H1 (cell line): ENCODE data around the gene ING1. TPM values are rescaled to one million over a fixed set of nuclear protein-coding genes. Genes with fewer than 3 reads are reported as not detected.

Source experiments
- CTCF ChIA-PET: fragments of 300-600 bp; sonication (Branson Sonifier 250); formaldehyde crosslinking; loops from one replicate; lab custom pipeline; 2021; ENCODE audit not compliant: partially characterized antibody; lab: Charles Lee
- POLR2A ChIA-PET: fragments of 300-600 bp; sonication (Branson Sonifier 250); formaldehyde crosslinking; loops from one replicate; lab custom pipeline; 2021; ENCODE audit warnings: inconsistent platforms; ENCODE audit not compliant: partially characterized antibody; lab: Charles Lee
- DNase-seq, 2 experiments: peaks; one replicate each; pipeline versions ENCODE4 v3.0.0 to v3.0.0-alpha.2; 2010 to 2022; ENCODE audit warnings: low spot score in 2 of 2, low read depth in 1 of 2, mixed read lengths in 1 of 2
- FAIRE-seq: peaks from 2 replicates; lab custom pipeline; 2011; peaks lifted over from hg19 to GRCh38; lab: Jason Lieb, UNC
- H2AFZ ChIP-seq: 2 replicates; pipeline ENCODE4 v1.8.1; 2012; ENCODE audit warnings: low read length, inconsistent platforms
- H2AK5ac ChIP-seq: 2 replicates; pipeline ENCODE4 v1.6.1; 2013; ENCODE audit warnings: low read depth, low read length
- H2BK120ac ChIP-seq: replicated peaks from 2 replicates; pipeline ENCODE3; 2013; ENCODE audit warnings: low read depth, low read length, inconsistent platforms
- H2BK12ac ChIP-seq: 2 replicates; pipeline ENCODE4 v1.6.1; 2013; ENCODE audit warnings: low read depth, low read length
- H2BK15ac ChIP-seq: 2 replicates; pipeline ENCODE4 v1.6.1; 2013; ENCODE audit warnings: low read length
- H2BK20ac ChIP-seq: 2 replicates; pipeline ENCODE4 v1.6.1; 2013; ENCODE audit warnings: low read length
- H2BK5ac ChIP-seq: 2 replicates; pipeline ENCODE4 v1.6.1; 2013; ENCODE audit warnings: low read depth, low read length
- H3K14ac ChIP-seq: 2 replicates; pipeline ENCODE4 v1.6.1; 2013; ENCODE audit warnings: inconsistent platforms; ENCODE audit not compliant: insufficient read length
- H3K18ac ChIP-seq: 2 replicates; pipeline ENCODE4 v1.6.1; 2013; ENCODE audit warnings: low read length; ENCODE audit errors: extremely low read depth
- H3K23ac ChIP-seq: 2 replicates; pipeline ENCODE4 v1.6.1; 2013; ENCODE audit warnings: inconsistent platforms; ENCODE audit not compliant: insufficient read length
- H3K23me2 ChIP-seq: 2 replicates; pipeline ENCODE4 v1.6.1; 2013; ENCODE audit warnings: low read depth, low read length
- H3K27ac ChIP-seq: 2 replicates; pipeline ENCODE4 v1.6.1; 2011; ENCODE audit warnings: low read depth, low read length, inconsistent platforms
- H3K27me3 ChIP-seq, 4 experiments: replicated peaks in 1 of 4; 1 replicate in 1 of 4; 2 replicates in 3 of 4; pipeline versions ENCODE4 v1.6.1 to v1.8.1; 2011 to 2013; ENCODE audit warnings: low read length in 3 of 4, mild to moderate bottlenecking in 3 of 4, inconsistent platforms in 2 of 4, mixed read lengths in 2 of 4, moderate library complexity in 1 of 4; ENCODE audit not compliant: control insufficient read depth in 3 of 4, insufficient read depth in 3 of 4; ENCODE audit errors: extremely low read depth in 1 of 4
- H3K36me3 ChIP-seq, 4 experiments: 2 replicates each; pipeline versions ENCODE4 v1.6.1 to v1.8.1; 2011 to 2013; ENCODE audit warnings: mild to moderate bottlenecking in 4 of 4, low read length in 3 of 4, moderate library complexity in 2 of 4, control low read depth in 1 of 4, inconsistent platforms in 1 of 4; ENCODE audit not compliant: insufficient read depth in 4 of 4, control insufficient read depth in 2 of 4
- H3K4ac ChIP-seq: replicated peaks from 2 replicates; pipeline ENCODE3; 2013; ENCODE audit warnings: low read length, low read depth, mixed read lengths, inconsistent platforms; ENCODE audit not compliant: insufficient read length
- H3K4me1 ChIP-seq, 4 experiments: replicated peaks in 1 of 4; 1 replicate in 1 of 4; 2 replicates in 3 of 4; pipeline versions ENCODE4 v1.6.1 to v1.8.1; 2011 to 2013; ENCODE audit warnings: low read length in 3 of 4, inconsistent platforms in 2 of 4, mixed read lengths in 1 of 4; ENCODE audit not compliant: insufficient read depth in 4 of 4, control insufficient read depth in 3 of 4
- H3K4me2 ChIP-seq, 2 experiments: 2 replicates each; pipeline versions ENCODE4 v1.6.1 to v1.8.1; 2011 to 2013; ENCODE audit warnings: low read depth in 2 of 2, low read length in 2 of 2, control low read depth in 1 of 2, inconsistent platforms in 1 of 2, mild to moderate bottlenecking in 1 of 2; ENCODE audit not compliant: insufficient read depth in 1 of 2
- H3K4me3 ChIP-seq, 4 experiments: fragments of 200-600, 300-600 bp in 1 of 4; sonication (generic), shearing (Covaris generic), sonication (Bioruptor Twin) in 1 of 4; 2 replicates each; pipeline versions ENCODE4 v1.5.1 to v1.8.1; 2011 to 2016; ENCODE audit warnings: low read length in 4 of 4, low read depth in 3 of 4, control low read depth in 2 of 4, inconsistent platforms in 2 of 4, mild to moderate bottlenecking in 2 of 4, mixed read lengths in 1 of 4, moderate library complexity in 1 of 4; ENCODE audit not compliant: insufficient read depth in 2 of 4; ENCODE audit errors: extremely low read depth in 1 of 4
- H3K56ac ChIP-seq: replicated peaks from 2 replicates; pipeline ENCODE3; 2013; ENCODE audit warnings: low read depth, mild to moderate bottlenecking, mixed read lengths, low read length, inconsistent platforms; ENCODE audit not compliant: insufficient read length
- H3K79me1 ChIP-seq: 2 replicates; pipeline ENCODE4 v1.6.1; 2013; ENCODE audit warnings: low read depth, low read length, control low read depth
- H3K79me2 ChIP-seq, 2 experiments: 2 replicates each; pipeline versions ENCODE4 v1.6.1 to v1.8.1; 2012 to 2013; ENCODE audit warnings: low read length in 2 of 2, mild to moderate bottlenecking in 2 of 2, inconsistent platforms in 1 of 2; ENCODE audit not compliant: insufficient read depth in 2 of 2, control insufficient read depth in 1 of 2
- H3K9ac ChIP-seq, 4 experiments: replicated peaks in 1 of 4; 1 replicate in 1 of 4; 2 replicates in 3 of 4; pipeline versions ENCODE4 v1.6.1 to v1.8.1; 2011 to 2013; ENCODE audit warnings: low read depth in 3 of 4, low read length in 3 of 4, control low read depth in 2 of 4, mild to moderate bottlenecking in 2 of 4, moderate library complexity in 2 of 4, inconsistent platforms in 1 of 4; ENCODE audit errors: extremely low read depth in 1 of 4
- H3K9me3 ChIP-seq, 2 experiments: 2 replicates each; pipeline versions ENCODE4 v1.6.1 to v1.8.1; 2012 to 2013; ENCODE audit warnings: mild to moderate bottlenecking in 2 of 2, moderate library complexity in 2 of 2, control low read depth in 1 of 2, inconsistent platforms in 1 of 2, low read depth in 1 of 2, low read length in 1 of 2, mixed read lengths in 1 of 2; ENCODE audit not compliant: insufficient read depth in 2 of 2
- H4K20me1 ChIP-seq, 2 experiments: replicated peaks in 1 of 2; 2 replicates each; pipeline versions ENCODE3 to v1.8.1; 2011 to 2013; ENCODE audit warnings: inconsistent platforms in 2 of 2, low read length in 2 of 2, mild to moderate bottlenecking in 1 of 2; ENCODE audit not compliant: insufficient read depth in 2 of 2, control insufficient read depth in 1 of 2
- H4K5ac ChIP-seq: 2 replicates; pipeline ENCODE4 v1.6.1; 2013; ENCODE audit warnings: low read length, low read depth, mixed read lengths, inconsistent platforms; ENCODE audit not compliant: insufficient read length
- H4K8ac ChIP-seq: 2 replicates; pipeline ENCODE4 v1.8.0; 2013; ENCODE audit warnings: mild to moderate bottlenecking, moderate library complexity, low read length, inconsistent platforms; ENCODE audit not compliant: insufficient read depth; ENCODE audit errors: extremely low read depth
- H4K91ac ChIP-seq: replicated peaks from 2 replicates; pipeline ENCODE3; 2013; ENCODE audit warnings: low read length, mixed read lengths, inconsistent platforms; ENCODE audit not compliant: insufficient read length
- ASH2L ChIP-seq: fragments of 200-600, 300-600 bp; sonication (generic); IDR thresholded peaks from one replicate; pipeline ENCODE4 v1.7.1; 2017; ENCODE audit warnings: low read length
- CBX5 ChIP-seq: fragments of 300-800, 300-1000 bp; sonication (generic); IDR thresholded peaks from 2 replicates; pipeline ENCODE4 v1.7.1; 2016; ENCODE audit warnings: antibody characterized with exemption, low read length, low read depth
- CHD1 ChIP-seq: IDR thresholded peaks from 2 replicates; pipeline ENCODE4 v1.6.1; 2012; ENCODE audit warnings: low read depth, low read length, improper control_type of control experiment
- CTCF ChIP-seq, 3 experiments: IDR thresholded peaks; 1 replicate in 2 of 3; 2 replicates in 1 of 3; pipeline versions ENCODE4 v1.5.1 to v1.6.1; 2011; ENCODE audit warnings: low read length in 3 of 3, mild to moderate bottlenecking in 3 of 3, inconsistent platforms in 2 of 3, low read depth in 1 of 3, moderate library complexity in 1 of 3; ENCODE audit not compliant: insufficient read depth in 1 of 3; ENCODE audit errors: control extremely low read depth in 1 of 3
- KDM4A ChIP-seq: IDR thresholded peaks from one replicate; pipeline ENCODE4 v1.7.1; 2012; ENCODE audit warnings: low read depth, mild to moderate bottlenecking, moderate library complexity, low read length, inconsistent platforms; ENCODE audit not compliant: severe bottlenecking
- KDM5A ChIP-seq: fragments of 200-600 bp; IDR thresholded peaks from 2 replicates; pipeline ENCODE4 v1.7.1; 2012; ENCODE audit warnings: mild to moderate bottlenecking, low read length, inconsistent platforms, mixed read lengths
- RBBP5 ChIP-seq: IDR thresholded peaks from 2 replicates; pipeline ENCODE4 v1.7.1; 2012; ENCODE audit warnings: low read depth, mild to moderate bottlenecking, inconsistent platforms, low read length, moderate library complexity, borderline replicate concordance
- SP2 ChIP-seq: IDR thresholded peaks from 2 replicates; pipeline ENCODE4 v1.6.1; 2012; ENCODE audit warnings: mild to moderate bottlenecking, low read length, inconsistent platforms
- SP4 ChIP-seq: IDR thresholded peaks from 2 replicates; pipeline ENCODE4 v1.6.1; 2012; ENCODE audit warnings: low read length, inconsistent platforms
- SRF ChIP-seq: IDR thresholded peaks from 2 replicates; pipeline ENCODE4 v1.6.1; 2011; ENCODE audit warnings: mild to moderate bottlenecking, low read depth, low read length, moderate library complexity
- TCF12 ChIP-seq: IDR thresholded peaks from 2 replicates; pipeline ENCODE4 v1.6.1; 2011; ENCODE audit warnings: low read depth, mild to moderate bottlenecking, low read length
- WGBS, 2 experiments: shearing (Covaris generic) in 1 of 2; methylation state at CpG; one replicate each; pipeline versions ENCODE4 v1.1.6 to v1.1.7; 2013 to 2015; ENCODE audit warnings: low lambda C conversion rate in 2 of 2, mixed read lengths in 2 of 2, inconsistent platforms in 1 of 2, low coverage in 1 of 2, missing lambda C conversion rate in 1 of 2; ENCODE audit not compliant: insufficient replicate concordance in 2 of 2, insufficient coverage in 1 of 2, insufficient read length in 1 of 2; ENCODE audit errors: extremely low coverage in 1 of 2, missing lambda C conversion rate in 1 of 2; 5-methylcytosine and 5-hydroxymethylcytosine counted together
- polyA plus RNA-seq, 7 experiments: library from polyadenylated mRNA; depleted of rRNA in 3 of 7; stranded (reverse) in 5 of 7; unstranded in 2 of 7; fragments of >200 nt in 5 of 7; fragments of 200-250 nt in 2 of 7; gene quantifications; 1 replicate in 5 of 7; 2 replicates in 1 of 7; 4 replicates in 1 of 7; pipeline versions ENCODE4 v1.2.1 to v1.2.3, GENCODE V29; 2011 to 2013; ENCODE audit warnings: missing spikeins in 2 of 7, mixed read lengths in 2 of 7
- total RNA-seq: library from RNA; stranded (reverse); fragmentation: NEBNext Ultra II Directional; extraction: Animal tissue kit (Norgen Biotek cat#: 25700); gene quantifications from 2 replicates; pipeline ENCODE4 v1.2.1, GENCODE V29; 2021

Gene ING1
- total and polyA plus RNA-seq, 2 of the 8 experiments (the other 6 are each of a cell fraction or from before 2014, with no cell fraction given) = 22.3 to 26.6 TPM

- 93% methylated on average over 11 of the region's 11 CpGs; no CpG with 5 or more reads in 1 of the 2 experiments for WGBS, 2 experiments
Observed at GRCh38 chr13:110685305-110686020, 28.0 kb upstream of the ING1 start.

More at GRCh38 chr13:110685305-110686020, 28.0 kb upstream of the ING1 start:
- H3K4me3 ChIP-seq = no peak overlapping the region
- no peak for FAIRE-seq
- CTCF ChIA-PET = interaction anchor here (2.6 to 4.1 kb wide), 2 partner anchors 18 to 128 kb away, joined by 13 to 27 read pairs; no protein-coding TSS in a partner anchor
- peaks cover 2 to 3% of the 10 kb centered on the region in 2 experiments for H4K20me1 ChIP-seq
- no peaks in the 10 kb centered on the region for H3K23me2 ChIP-seq
- no peak overlapping the region for H2BK15ac ChIP-seq
- H3K18ac ChIP-seq = no peak overlapping the region
- no peaks in the 10 kb centered on the region for H3K79me2 ChIP-seq
- no peaks in the 10 kb centered on the region for H3K79me1 ChIP-seq
- H2BK20ac ChIP-seq = no peak overlapping the region
- no peak overlapping the region for H3K56ac ChIP-seq
- TF ChIP-seq SRF = no peak
- TF ChIP-seq KDM5A = no peak
- TF ChIP-seq ASH2L = no peak
- no peak for TF ChIP-seq CBX5
- no peak for TF ChIP-seq RBBP5
- no peak for TF ChIP-seq SP4
- no peak for TF ChIP-seq CHD1
- TF ChIP-seq CTCF (IDR thresholded peaks at IDR 0.05; ENCODE audit: control extremely low read depth in 1 of 3, insufficient read depth in 1 of 3, low read depth in 1 of 3, low read length in 3 of 3) = no peak
- no peak for TF ChIP-seq TCF12
- no peak for TF ChIP-seq KDM4A
- TF ChIP-seq SP2 = no peak
- H4K5ac ChIP-seq = no peak overlapping the region
- H2AK5ac ChIP-seq = no peak overlapping the region
- no peaks in the 10 kb centered on the region for H3K4me1 ChIP-seq
- no peak for DNase-seq
- no peak overlapping the region for H3K9ac ChIP-seq
- no peak overlapping the region for H3K23ac ChIP-seq
- H3K14ac ChIP-seq = no peak overlapping the region
- no peak overlapping the region for H3K4ac ChIP-seq
- no peak overlapping the region for H3K4me2 ChIP-seq
- no peak overlapping the region for H2AFZ ChIP-seq
- H3K27me3 ChIP-seq = no peaks in the 10 kb centered on the region
- no peak overlapping the region for H3K27ac ChIP-seq
- no peak overlapping the region for H2BK120ac ChIP-seq
- H2BK12ac ChIP-seq = no peak overlapping the region
- no peaks in the 10 kb centered on the region for H3K9me3 ChIP-seq
- H3K36me3 ChIP-seq = peaks cover 8 to 27% (median 17%) of the 10 kb centered on the region in 4 experiments; a peak in 5 of 8 replicates
- POLR2A ChIA-PET = no interaction called here
- H4K8ac ChIP-seq = no peak overlapping the region
- H4K91ac ChIP-seq = no peak overlapping the region
- no peak overlapping the region for H2BK5ac ChIP-seq
